Measurements from ENCODE around the gene HSBP1.

HSBP1 gene

GRCh38 chr16:83807710-83808572 is at the start of gene HSBP1:
Gene HSBP1 (plus strand): TSS chr16:83807978. CDS start chr16:83808077, 99 bp downstream.
- peak; percentile 40 to 94 (median 86) for DNase-seq

- DNase-seq = peak in 8 of 56 donors; percentile 2 to 56 (median 18)
Observed at GRCh38 chr16:83762141-83762991, 45.4 kb upstream of the HSBP1 start.

GRCh38 chr16:83762992-83763358 is 44.8 kb upstream of the HSBP1 start:
- DNase-seq = no peak

- no peak for DNase-seq
Observed at GRCh38 chr16:83768986-83769385, 38.8 kb upstream of the HSBP1 start.

GRCh38 chr16:83769397-83770008 is 38.3 kb upstream of the HSBP1 start:
- DNase-seq = peak in 1 of 56 donors; percentile 13

GRCh38 chr16:83771306-83771942 is 36.4 kb upstream of the HSBP1 start:
- peak in 33 of 56 donors; percentile 2 to 76 (median 28) for DNase-seq

- peak in 18 of 56 donors; percentile 10 to 61 (median 33) for DNase-seq
Observed at GRCh38 chr16:83772806-83773205, 35.0 kb upstream of the HSBP1 start.

- DNase-seq = no peak
Observed at GRCh38 chr16:83774066-83774465, 33.7 kb upstream of the HSBP1 start.

- DNase-seq = no peak
Observed at GRCh38 chr16:83776944-83777343, 30.8 kb upstream of the HSBP1 start.

- DNase-seq = peak in 3 of 56 donors; percentile 8 to 17 (median 13)
Observed at GRCh38 chr16:83779886-83780285, 27.9 kb upstream of the HSBP1 start.

GRCh38 chr16:83785455-83785854 is 22.3 kb upstream of the HSBP1 start:
- DNase-seq = no peak

GRCh38 chr16:83789642-83790401 is 18.0 kb upstream of the HSBP1 start:
- DNase-seq = no peak

- no peak for DNase-seq
Observed at GRCh38 chr16:83791916-83792315, 15.9 kb upstream of the HSBP1 start.

GRCh38 chr16:83792391-83792790 is 15.4 kb upstream of the HSBP1 start:
- no peak for DNase-seq

GRCh38 chr16:83793179-83793578 is 14.6 kb upstream of the HSBP1 start:
- no peak for DNase-seq

- DNase-seq = no peak
Observed at GRCh38 chr16:83794860-83795554, 12.8 kb upstream of the HSBP1 start.

- no peak for DNase-seq
Observed at GRCh38 chr16:83797013-83797412, 10.8 kb upstream of the HSBP1 start.

- DNase-seq = no peak
Observed at GRCh38 chr16:83799336-83799735, 8.4 kb upstream of the HSBP1 start.

- no peak for DNase-seq
Observed at GRCh38 chr16:83802135-83802534, 5.6 kb upstream of the HSBP1 start.
